ENCODE measurements around the gene CDH23. TPM values are rescaled to one million over a fixed set of nuclear protein-coding genes. Genes with fewer than 3 reads are reported as not detected.

The CDH23 gene
- total and polyA plus RNA-seq, 8 donors: 3.4 to 64.6 (median 9.9) TPM

DNA sequence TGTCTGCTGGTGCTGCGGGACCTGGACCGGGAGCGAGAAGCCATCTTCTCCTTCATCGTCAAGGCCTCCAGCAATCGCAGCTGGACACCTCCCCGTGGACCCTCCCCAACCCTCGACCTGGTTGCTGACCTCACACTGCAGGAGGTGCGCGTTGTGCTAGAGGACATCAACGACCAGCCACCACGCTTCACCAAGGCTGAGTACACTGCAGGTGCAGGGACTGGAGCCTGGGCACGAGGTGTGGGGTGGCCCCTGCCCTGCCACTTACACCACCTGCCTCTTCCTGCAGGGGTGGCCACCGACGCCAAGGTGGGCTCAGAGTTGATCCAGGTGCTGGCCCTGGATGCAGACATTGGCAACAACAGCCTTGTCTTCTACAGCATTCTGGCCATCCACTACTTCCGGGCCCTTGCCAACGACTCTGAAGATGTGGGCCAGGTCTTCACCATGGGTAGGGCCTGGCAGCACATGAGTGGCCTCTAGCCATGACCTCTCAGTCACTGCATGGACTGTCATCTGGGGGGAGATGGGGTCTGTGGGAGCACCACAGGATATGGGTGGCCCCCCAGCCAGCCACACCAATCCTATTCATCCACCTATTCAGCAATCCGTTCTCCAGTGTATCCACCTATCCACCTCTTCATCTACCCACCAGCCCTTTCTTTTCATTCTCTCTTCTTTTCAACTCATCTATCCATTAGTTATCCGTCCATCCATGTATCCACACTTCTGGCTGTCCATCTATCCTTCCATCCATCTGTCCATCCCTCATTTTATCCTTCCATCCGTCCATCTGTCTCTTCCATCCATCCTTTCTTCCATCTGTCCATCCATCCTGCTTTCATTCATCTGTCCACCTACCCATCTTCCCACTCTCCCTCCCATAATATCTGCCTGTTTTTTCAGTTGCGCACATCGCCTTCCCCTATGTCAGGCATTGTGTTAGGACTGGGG, 411.1 kb downstream of the CDH23 start:
- DNase-seq (no peak), ATAC-seq (no peak), FAIRE-seq (no peak)
- TF ChIP-seq, protein P1, sequence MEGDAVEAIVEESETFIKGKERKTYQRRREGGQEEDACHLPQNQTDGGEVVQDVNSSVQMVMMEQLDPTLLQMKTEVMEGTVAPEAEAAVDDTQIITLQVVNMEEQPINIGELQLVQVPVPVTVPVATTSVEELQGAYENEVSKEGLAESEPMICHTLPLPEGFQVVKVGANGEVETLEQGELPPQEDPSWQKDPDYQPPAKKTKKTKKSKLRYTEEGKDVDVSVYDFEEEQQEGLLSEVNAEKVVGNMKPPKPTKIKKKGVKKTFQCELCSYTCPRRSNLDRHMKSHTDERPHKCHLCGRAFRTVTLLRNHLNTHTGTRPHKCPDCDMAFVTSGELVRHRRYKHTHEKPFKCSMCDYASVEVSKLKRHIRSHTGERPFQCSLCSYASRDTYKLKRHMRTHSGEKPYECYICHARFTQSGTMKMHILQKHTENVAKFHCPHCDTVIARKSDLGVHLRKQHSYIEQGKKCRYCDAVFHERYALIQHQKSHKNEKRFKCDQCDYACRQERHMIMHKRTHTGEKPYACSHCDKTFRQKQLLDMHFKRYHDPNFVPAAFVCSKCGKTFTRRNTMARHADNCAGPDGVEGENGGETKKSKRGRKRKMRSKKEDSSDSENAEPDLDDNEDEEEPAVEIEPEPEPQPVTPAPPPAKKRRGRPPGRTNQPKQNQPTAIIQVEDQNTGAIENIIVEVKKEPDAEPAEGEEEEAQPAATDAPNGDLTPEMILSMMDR (IDR thresholded peaks at IDR 0.05): no peak
- Histone ChIP-seq H3K27ac (no peak overlapping the region), H3K4me1 (peaks cover 0 to 3% (median 0%) of the 10 kb centered on the region in 3 donors), H3K27me3 (no peaks in the 10 kb centered on the region), H3K4me3 (no peak overlapping the region), H3K9me3 (no peaks in the 10 kb centered on the region), H3K36me3 (no peaks in the 10 kb centered on the region)
- intact Hi-C loops (cut with DNase I): loop anchor here in 1 of 3 donors (10.0 kb wide), 1 partner anchor 103 kb away; no protein-coding TSS in a partner anchor
- WGBS, 2 donors: 76 to 83% methylated on average over 21 of the region's 21 CpGs

DNA sequence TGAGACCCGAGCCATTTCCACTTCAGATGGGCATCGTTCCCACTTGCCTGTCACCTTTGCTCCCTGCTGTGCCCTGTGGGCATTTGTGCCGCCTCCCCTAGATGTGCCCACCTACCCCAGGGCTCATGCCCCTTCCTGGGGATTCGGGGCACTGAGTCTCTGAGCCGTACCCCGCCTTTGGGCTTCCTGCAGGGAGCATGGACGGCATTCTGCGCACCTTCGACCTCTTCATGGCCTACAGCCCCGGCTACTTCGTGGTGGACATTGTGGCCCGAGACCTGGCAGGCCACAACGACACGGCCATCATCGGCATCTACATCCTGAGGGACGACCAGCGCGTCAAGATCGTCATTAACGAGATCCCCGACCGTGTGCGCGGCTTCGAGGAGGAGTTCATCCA, 412.9 kb downstream of the CDH23 start:
- intact Hi-C loops (cut with DNase I): loop anchor here in 1 of 3 donors (10.0 kb wide), 2 partner anchors 105 to 425 kb away; no protein-coding TSS in a partner anchor
- FAIRE-seq (no peak), DNase-seq (no peak), ATAC-seq (no peak)
- H3K36me3 ChIP-seq: no peaks in the 10 kb centered on the region
- TF ChIP-seq, protein P1 (IDR thresholded peaks at IDR 0.05): no peak
- peaks cover 0 to 3% (median 0%) of the 10 kb centered on the region in 3 donors for H3K4me1 ChIP-seq
- H3K27ac ChIP-seq: no peak overlapping the region
- H3K4me3 ChIP-seq: no peak overlapping the region
- no peaks in the 10 kb centered on the region for H3K9me3 ChIP-seq
- 80 to 85% methylated on average over 25 of the region's 25 CpGs for WGBS, 2 donors
- no peaks in the 10 kb centered on the region for H3K27me3 ChIP-seq

DNA sequence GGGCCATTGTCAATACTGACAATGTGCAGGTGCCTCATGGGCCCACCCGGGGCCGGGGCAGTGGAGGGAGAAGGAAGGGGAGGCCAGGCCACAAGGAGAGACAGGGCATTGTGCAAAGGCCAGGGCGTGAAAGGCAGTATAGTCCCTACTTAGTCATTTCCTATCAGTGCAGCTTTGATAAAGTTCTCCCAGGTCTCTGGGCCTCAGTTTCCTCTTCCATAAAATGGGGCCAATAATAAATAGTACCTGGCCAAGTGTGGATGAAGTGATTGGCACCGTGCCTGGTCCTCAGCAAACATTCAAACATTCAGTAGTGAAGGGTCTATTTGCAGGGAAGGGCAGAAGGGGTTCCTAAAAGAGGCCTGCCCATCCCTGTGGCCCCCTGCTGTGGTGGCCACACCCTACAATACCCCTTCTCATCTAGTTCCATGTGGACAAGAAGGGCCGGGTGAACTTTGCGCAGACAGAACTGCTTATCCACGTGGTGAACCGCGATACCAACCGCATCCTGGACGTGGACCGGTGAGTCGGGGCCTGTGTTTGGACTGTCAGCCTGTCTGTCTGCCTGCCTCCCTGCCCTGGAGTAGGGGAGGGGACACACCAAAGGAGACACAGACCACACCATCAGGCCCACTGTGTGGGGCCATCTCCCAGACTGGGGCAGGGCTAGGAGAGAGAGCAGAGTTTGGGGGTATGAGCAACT, 413.5 kb downstream of the CDH23 start:
- WGBS, 2 donors: 76 to 77% methylated on average over 13 of the region's 13 CpGs
- Histone ChIP-seq H3K27me3 (no peaks in the 10 kb centered on the region), H3K9me3 (no peaks in the 10 kb centered on the region), H3K4me3 (no peak overlapping the region), H3K27ac (no peak overlapping the region), H3K36me3 (peaks cover 0 to 4% (median 0%) of the 10 kb centered on the region in 3 donors), H3K4me1 (peaks cover 0 to 3% (median 0%) of the 10 kb centered on the region in 3 donors)
- TF ChIP-seq, protein P1 (IDR thresholded peaks at IDR 0.05): no peak
- FAIRE-seq (no peak), DNase-seq (peak in 1 of 6 donors; percentile 66), ATAC-seq (no peak)
- intact Hi-C loops (cut with DNase I): loop anchor here in 1 of 3 donors (10.0 kb wide), 1 partner anchor 425 kb away; no protein-coding TSS in a partner anchor

DNA sequence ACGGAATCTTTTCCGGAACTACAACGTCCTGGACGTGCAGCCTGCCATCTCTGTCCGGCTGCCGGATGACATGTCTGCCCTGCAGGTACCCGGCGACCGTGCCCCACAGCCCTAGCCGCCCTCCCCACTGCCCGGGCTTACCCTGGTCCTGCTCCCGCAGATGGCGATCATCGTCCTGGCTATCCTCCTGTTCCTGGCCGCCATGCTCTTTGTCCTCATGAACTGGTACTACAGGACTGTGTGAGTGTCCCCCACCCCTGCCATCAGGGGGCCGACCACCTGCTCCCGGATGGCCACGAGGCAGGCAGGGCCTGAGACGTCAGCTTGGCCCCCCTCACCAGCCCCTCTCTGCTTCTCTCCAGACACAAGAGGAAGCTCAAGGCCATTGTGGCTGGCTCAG, 414.6 kb downstream of the CDH23 start:
- WGBS, 2 donors: 75 to 79% methylated on average over 19 of the region's 19 CpGs
- peak in 1 of 6 donors; percentile 74 for DNase-seq

More for the DNA sequence above, 414.6 kb downstream of the CDH23 start:
- Histone ChIP-seq H3K4me1 (peaks cover 0 to 3% (median 0%) of the 10 kb centered on the region in 3 donors), H3K9me3 (no peaks in the 10 kb centered on the region), H3K27ac (no peak overlapping the region), H3K36me3 (peaks cover 0 to 15% (median 4%) of the 10 kb centered on the region in 3 donors), H3K4me3 (no peak overlapping the region), H3K27me3 (no peaks in the 10 kb centered on the region)
- FAIRE-seq (no peak), ATAC-seq (no peak)
- TF ChIP-seq, protein P1 (IDR thresholded peaks at IDR 0.05): no peak
- intact Hi-C loops (cut with DNase I): loop anchor here in 1 of 3 donors (10.0 kb wide), 1 partner anchor 427 kb away; no protein-coding TSS in a partner anchor
